Type B pancreatic cell (in vitro differentiated cells): ENCODE measurements around the gene CHRNA1. TPM values are rescaled to one million over a fixed set of nuclear protein-coding genes. Genes with fewer than 3 reads are reported as not detected.

Experiments used
- DNase-seq: peaks from one replicate; pipeline ENCODE4 v3.0.0; 2021; ENCODE audit warnings: mixed read lengths; ENCODE audit not compliant: unreplicated experiment; ENCODE audit errors: extremely low spot score
- H3K27ac Mint-ChIP-seq: 2 replicates; pipeline ENCODE4 v1.8.0; 2021; ENCODE audit warnings: mild to moderate bottlenecking, mixed read lengths
- H3K27me3 Mint-ChIP-seq: 2 replicates; pipeline ENCODE4 v1.8.0; 2021; ENCODE audit warnings: mixed read lengths
- H3K36me3 Mint-ChIP-seq: 2 replicates; pipeline ENCODE4 v1.8.0; 2021; ENCODE audit warnings: mixed read lengths
- H3K4me1 Mint-ChIP-seq: one replicate; pipeline ENCODE4 v1.8.0; 2021; ENCODE audit warnings: mixed read lengths; ENCODE audit not compliant: unreplicated experiment
- H3K4me3 Mint-ChIP-seq: 2 replicates; pipeline ENCODE4 v1.8.0; 2021; ENCODE audit warnings: mild to moderate bottlenecking, mixed read lengths
- H3K9me3 Mint-ChIP-seq: 2 replicates; pipeline ENCODE4 v1.8.0; 2021; ENCODE audit warnings: mixed read lengths
- CTCF ChIP-seq: fragments of 200-600 bp; sonication (generic); conservative IDR thresholded peaks from 2 replicates; pipeline ENCODE4 v1.5.0; 2021; ENCODE audit warnings: antibody characterized with exemption, mild to moderate bottlenecking
- total RNA-seq: library from RNA; stranded (reverse); gene quantifications from 2 replicates; pipeline ENCODE4 v1.2.1, GENCODE V29; 2021; ENCODE audit warnings: low replicate concordance

CHRNA1 gene
- total RNA-seq, 1 donor from 2014 or later = 1.1 TPM

- no peak for TF ChIP-seq CTCF
- Mint-ChIP-seq H3K4me1 (peaks cover 4% of the 10 kb centered on the region), H3K4me3 (no peak overlapping the region), H3K27me3 (no peaks in the 10 kb centered on the region), H3K36me3 (no peaks in the 10 kb centered on the region), H3K9me3 (no peaks in the 10 kb centered on the region), H3K27ac (no peak overlapping the region)
- no peak for DNase-seq
These were observed 13.3 kb downstream of the CHRNA1 start for GRCh38 chr2:174750923-174751441.

- Mint-ChIP-seq H3K27me3 (no peaks in the 10 kb centered on the region), H3K36me3 (no peaks in the 10 kb centered on the region), H3K9me3 (no peaks in the 10 kb centered on the region), H3K27ac (no peak overlapping the region), H3K4me1 (peaks cover 4% of the 10 kb centered on the region), H3K4me3 (no peak overlapping the region)
- DNase-seq = no peak
- TF ChIP-seq CTCF = no peak
These were observed 14.5 kb downstream of the CHRNA1 start for GRCh38 chr2:174749793-174750192.

GRCh38 chr2:174748948-174749347 is 15.3 kb downstream of the CHRNA1 start:
- peak; percentile 91 for TF ChIP-seq CTCF
- DNase-seq = peak; percentile 78
- no peak overlapping the region for H3K4me3 Mint-ChIP-seq
- H3K9me3 Mint-ChIP-seq = no peaks in the 10 kb centered on the region
- no peaks in the 10 kb centered on the region for H3K36me3 Mint-ChIP-seq
- peak overlapping the region; percentile 28 for H3K27ac Mint-ChIP-seq
- H3K27me3 Mint-ChIP-seq = no peaks in the 10 kb centered on the region
- H3K4me1 Mint-ChIP-seq = peaks cover 4% of the 10 kb centered on the region

- TF ChIP-seq CTCF = no peak
- H3K27me3 Mint-ChIP-seq = no peaks in the 10 kb centered on the region
- no peaks in the 10 kb centered on the region for H3K9me3 Mint-ChIP-seq
- no peak overlapping the region for H3K4me3 Mint-ChIP-seq
- no peak for DNase-seq
- H3K4me1 Mint-ChIP-seq = peaks cover 4% of the 10 kb centered on the region
- H3K36me3 Mint-ChIP-seq = no peaks in the 10 kb centered on the region
- no peak overlapping the region for H3K27ac Mint-ChIP-seq
These were observed 19.1 kb downstream of the CHRNA1 start for GRCh38 chr2:174745142-174745541.

- Mint-ChIP-seq H3K36me3 (no peaks in the 10 kb centered on the region), H3K9me3 (no peaks in the 10 kb centered on the region), H3K4me3 (no peak overlapping the region)
These were observed 20.2 kb downstream of the CHRNA1 start for GRCh38 chr2:174744111-174744510.

More at GRCh38 chr2:174744111-174744510, 20.2 kb downstream of the CHRNA1 start:
- no peak for TF ChIP-seq CTCF
- Mint-ChIP-seq H3K4me1 (peaks cover 4% of the 10 kb centered on the region), H3K27ac (no peak overlapping the region), H3K27me3 (no peaks in the 10 kb centered on the region)
- DNase-seq = no peak
